Ishikawa (cell line): ENCODE measurements around the gene HOXD8.

Source experiments
- CEBPB ChIP-seq: IDR thresholded peaks from 2 replicates; pipeline ENCODE4 v1.6.1; 2012
- CREB1 ChIP-seq: IDR thresholded peaks from 2 replicates; pipeline ENCODE4 v1.6.1; 2012; ENCODE audit warnings: low read depth
- EGR1 ChIP-seq: IDR thresholded peaks from 2 replicates; pipeline ENCODE4 v1.6.1; 2012
- EP300 ChIP-seq: IDR thresholded peaks from 2 replicates; pipeline ENCODE4 v1.6.1; 2012; ENCODE audit warnings: borderline replicate concordance
- FOXM1 ChIP-seq: IDR thresholded peaks from 2 replicates; pipeline ENCODE4 v1.6.1; 2012; ENCODE audit warnings: low read depth, borderline replicate concordance
- NFIC ChIP-seq: IDR thresholded peaks from 2 replicates; pipeline ENCODE4 v1.6.1; 2012
- RAD21 ChIP-seq: IDR thresholded peaks from 2 replicates; pipeline ENCODE4 v1.6.1; 2012; ENCODE audit warnings: low read depth
- TAF1 ChIP-seq: IDR thresholded peaks from 2 replicates; pipeline ENCODE4 v1.6.1; 2012; ENCODE audit warnings: low read depth, mild to moderate bottlenecking
- TCF12 ChIP-seq: IDR thresholded peaks from 2 replicates; pipeline ENCODE4 v1.6.1; 2012; ENCODE audit warnings: low read depth
- TEAD4 ChIP-seq: IDR thresholded peaks from 2 replicates; pipeline ENCODE4 v1.6.1; 2012
- YY1 ChIP-seq: IDR thresholded peaks from 2 replicates; pipeline ENCODE4 v1.6.1; 2012; ENCODE audit warnings: low read depth
- ZBTB7A ChIP-seq: IDR thresholded peaks from 2 replicates; pipeline ENCODE4 v1.6.1; 2012; ENCODE audit warnings: low read depth
- TF ChIP-seq, protein P1 (sequence below): IDR thresholded peaks from 2 replicates; pipeline ENCODE4 v1.6.1; 2012; ENCODE audit warnings: low read depth, mild to moderate bottlenecking
- TF ChIP-seq, protein P2 (sequence below): IDR thresholded peaks from 2 replicates; pipeline ENCODE4 v1.6.1; 2012
- TF ChIP-seq, protein P3 (sequence below): IDR thresholded peaks from 2 replicates; pipeline ENCODE4 v1.6.1; 2012

The HOXD8 gene

DNA sequence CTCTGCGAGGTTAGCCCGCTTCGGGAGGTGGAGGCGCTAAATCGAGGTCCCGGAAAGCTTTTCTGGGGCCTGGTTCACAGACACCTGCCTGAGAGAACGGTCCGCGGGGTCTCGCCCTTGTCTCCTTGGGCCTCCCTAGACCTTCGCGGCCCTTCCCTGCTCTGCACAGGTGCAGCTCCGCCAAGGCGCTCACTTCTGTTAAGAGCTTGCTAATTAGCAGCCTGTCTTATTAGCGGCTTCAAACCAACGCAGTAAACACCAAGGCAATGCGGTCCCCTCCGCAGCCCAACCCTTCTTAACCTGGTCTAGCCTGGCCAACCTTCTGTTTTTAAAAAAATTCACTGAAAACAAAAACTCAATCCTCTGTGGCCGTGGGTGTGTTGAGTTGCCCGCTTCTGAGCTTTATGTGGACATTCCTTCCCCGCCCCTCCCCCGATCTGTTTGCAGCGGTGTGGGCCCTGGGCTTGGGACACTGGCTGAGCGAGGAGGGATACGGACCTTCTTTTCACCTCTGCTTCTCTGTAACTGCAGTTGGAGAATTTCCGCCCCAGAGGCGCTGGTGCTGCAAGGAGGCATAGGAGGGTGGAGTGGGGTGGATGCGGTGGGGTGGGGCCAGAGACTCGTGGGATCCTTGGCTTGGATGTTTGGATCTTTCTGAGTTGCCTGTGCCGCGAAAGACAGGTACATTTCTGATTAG, 18.4 kb downstream of the HOXD8 start:
- TF ChIP-seq EP300, result no peak
- TF ChIP-seq NFIC, result no peak
- TF ChIP-seq FOXM1, result no peak
- TF ChIP-seq ZBTB7A, result no peak
- no peak for TF ChIP-seq TEAD4
- TF ChIP-seq, protein P1, sequence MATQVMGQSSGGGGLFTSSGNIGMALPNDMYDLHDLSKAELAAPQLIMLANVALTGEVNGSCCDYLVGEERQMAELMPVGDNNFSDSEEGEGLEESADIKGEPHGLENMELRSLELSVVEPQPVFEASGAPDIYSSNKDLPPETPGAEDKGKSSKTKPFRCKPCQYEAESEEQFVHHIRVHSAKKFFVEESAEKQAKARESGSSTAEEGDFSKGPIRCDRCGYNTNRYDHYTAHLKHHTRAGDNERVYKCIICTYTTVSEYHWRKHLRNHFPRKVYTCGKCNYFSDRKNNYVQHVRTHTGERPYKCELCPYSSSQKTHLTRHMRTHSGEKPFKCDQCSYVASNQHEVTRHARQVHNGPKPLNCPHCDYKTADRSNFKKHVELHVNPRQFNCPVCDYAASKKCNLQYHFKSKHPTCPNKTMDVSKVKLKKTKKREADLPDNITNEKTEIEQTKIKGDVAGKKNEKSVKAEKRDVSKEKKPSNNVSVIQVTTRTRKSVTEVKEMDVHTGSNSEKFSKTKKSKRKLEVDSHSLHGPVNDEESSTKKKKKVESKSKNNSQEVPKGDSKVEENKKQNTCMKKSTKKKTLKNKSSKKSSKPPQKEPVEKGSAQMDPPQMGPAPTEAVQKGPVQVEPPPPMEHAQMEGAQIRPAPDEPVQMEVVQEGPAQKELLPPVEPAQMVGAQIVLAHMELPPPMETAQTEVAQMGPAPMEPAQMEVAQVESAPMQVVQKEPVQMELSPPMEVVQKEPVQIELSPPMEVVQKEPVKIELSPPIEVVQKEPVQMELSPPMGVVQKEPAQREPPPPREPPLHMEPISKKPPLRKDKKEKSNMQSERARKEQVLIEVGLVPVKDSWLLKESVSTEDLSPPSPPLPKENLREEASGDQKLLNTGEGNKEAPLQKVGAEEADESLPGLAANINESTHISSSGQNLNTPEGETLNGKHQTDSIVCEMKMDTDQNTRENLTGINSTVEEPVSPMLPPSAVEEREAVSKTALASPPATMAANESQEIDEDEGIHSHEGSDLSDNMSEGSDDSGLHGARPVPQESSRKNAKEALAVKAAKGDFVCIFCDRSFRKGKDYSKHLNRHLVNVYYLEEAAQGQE, result no peak
- TF ChIP-seq, protein P2, sequence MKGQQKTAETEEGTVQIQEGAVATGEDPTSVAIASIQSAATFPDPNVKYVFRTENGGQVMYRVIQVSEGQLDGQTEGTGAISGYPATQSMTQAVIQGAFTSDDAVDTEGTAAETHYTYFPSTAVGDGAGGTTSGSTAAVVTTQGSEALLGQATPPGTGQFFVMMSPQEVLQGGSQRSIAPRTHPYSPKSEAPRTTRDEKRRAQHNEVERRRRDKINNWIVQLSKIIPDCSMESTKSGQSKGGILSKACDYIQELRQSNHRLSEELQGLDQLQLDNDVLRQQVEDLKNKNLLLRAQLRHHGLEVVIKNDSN, result no peak
- TF ChIP-seq EGR1, result no peak

DNA sequence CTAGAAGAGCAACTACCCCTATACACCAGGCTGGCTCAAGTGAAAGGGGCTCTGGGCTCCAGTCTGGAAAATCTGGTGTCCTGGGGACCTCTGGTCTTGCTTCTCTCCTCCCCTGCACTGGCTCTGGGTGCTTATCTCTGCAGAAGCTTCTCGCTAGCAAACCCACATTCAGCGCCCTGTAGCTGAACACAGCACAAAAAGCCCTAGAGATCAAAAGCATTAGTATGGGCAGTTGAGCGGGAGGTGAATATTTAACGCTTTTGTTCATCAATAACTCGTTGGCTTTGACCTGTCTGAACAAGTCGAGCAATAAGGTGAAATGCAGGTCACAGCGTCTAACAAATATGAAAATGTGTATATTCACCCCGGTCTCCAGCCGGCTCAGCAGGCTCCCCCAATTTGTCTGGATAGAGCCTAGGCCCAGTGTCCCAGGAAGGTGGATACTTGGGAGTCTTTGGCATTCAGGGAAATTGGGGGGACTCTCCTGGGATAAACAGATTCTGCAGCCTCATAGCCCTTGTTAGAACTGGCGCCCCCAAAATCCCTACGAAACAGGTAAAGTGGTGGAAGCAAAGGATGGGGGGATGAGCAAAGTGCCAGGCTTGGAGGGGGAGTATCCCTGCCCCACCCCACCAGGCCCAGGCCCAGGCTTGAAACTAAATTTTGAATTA, 19.4 kb downstream of the HOXD8 start:
- TF ChIP-seq TEAD4, result no peak
- TF ChIP-seq YY1, result no peak
- TF ChIP-seq RAD21, result no peak
- no peak for TF ChIP-seq CREB1
- TF ChIP-seq FOXM1, result no peak
- TF ChIP-seq, protein P3, sequence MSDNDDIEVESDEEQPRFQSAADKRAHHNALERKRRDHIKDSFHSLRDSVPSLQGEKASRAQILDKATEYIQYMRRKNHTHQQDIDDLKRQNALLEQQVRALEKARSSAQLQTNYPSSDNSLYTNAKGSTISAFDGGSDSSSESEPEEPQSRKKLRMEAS, result no peak
- no peak for TF ChIP-seq EP300
- TF ChIP-seq TAF1, result no peak
- TF ChIP-seq, protein P1, result no peak
- no peak for TF ChIP-seq EGR1
- no peak for TF ChIP-seq ZBTB7A
- TF ChIP-seq NFIC, result no peak
- no peak for TF ChIP-seq TCF12
- no peak for TF ChIP-seq CEBPB
- TF ChIP-seq, protein P2, result no peak

DNA sequence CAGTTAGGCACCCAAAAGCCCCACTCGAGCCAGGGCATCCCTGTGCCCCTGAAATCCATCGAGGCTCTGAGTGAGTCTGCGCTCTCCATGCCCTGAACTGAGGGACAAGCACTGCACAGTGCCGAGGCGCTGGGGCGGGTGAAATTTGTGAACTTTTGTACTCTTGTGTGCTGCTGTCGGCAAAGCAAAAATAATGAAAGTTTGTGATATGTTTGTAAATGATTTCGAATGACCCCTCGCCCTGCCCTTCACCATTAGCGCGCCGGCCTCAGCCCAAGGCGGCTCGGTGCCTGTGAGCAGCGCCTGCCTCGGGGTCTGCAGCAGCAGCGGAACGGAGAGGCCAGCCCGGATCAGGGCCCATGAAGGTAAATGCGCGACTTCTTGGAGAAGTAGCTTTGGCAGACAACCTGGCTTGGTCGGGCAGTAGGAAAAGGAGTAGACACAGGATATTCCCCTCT, 20.0 kb downstream of the HOXD8 start:
- TF ChIP-seq TCF12, result no peak
- TF ChIP-seq ZBTB7A, result no peak
- TF ChIP-seq NFIC, result no peak
- no peak for TF ChIP-seq CEBPB

DNA sequence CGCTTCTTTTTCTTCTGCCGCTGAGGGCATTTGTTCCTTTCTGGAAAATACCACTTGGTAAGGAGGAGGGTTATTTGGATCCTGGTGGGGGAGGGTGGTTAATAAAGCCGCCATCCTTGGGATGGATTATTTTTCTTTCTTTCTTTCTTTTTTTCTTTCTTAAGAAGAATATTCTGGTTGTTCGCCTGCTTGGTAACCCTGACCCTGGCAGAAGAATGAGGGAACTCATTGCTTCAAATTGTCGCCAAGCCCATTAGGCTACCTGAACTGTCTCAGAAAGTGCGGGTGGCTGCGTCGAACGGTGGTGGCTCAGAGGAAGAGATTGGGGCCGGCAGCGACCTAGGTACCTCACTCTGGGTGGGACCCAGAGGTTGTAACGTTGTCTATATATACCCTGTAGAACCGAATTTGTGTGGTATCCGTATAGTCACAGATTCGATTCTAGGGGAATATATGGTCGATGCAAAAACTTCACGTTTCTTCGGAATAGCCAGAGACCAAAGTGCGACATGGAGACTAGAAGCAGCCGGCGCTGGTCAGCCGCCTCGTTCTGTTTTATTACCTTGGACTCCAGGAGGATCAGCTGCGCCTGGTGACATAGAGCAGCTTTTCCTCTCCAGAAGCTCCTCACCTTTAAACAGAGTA, 20.6 kb downstream of the HOXD8 start:
- no peak for TF ChIP-seq EGR1
- TF ChIP-seq NFIC, result no peak
- no peak for TF ChIP-seq FOXM1
- TF ChIP-seq, protein P2, result no peak
- no peak for TF ChIP-seq TEAD4
- no peak for TF ChIP-seq EP300
- TF ChIP-seq TAF1, result no peak

DNA sequence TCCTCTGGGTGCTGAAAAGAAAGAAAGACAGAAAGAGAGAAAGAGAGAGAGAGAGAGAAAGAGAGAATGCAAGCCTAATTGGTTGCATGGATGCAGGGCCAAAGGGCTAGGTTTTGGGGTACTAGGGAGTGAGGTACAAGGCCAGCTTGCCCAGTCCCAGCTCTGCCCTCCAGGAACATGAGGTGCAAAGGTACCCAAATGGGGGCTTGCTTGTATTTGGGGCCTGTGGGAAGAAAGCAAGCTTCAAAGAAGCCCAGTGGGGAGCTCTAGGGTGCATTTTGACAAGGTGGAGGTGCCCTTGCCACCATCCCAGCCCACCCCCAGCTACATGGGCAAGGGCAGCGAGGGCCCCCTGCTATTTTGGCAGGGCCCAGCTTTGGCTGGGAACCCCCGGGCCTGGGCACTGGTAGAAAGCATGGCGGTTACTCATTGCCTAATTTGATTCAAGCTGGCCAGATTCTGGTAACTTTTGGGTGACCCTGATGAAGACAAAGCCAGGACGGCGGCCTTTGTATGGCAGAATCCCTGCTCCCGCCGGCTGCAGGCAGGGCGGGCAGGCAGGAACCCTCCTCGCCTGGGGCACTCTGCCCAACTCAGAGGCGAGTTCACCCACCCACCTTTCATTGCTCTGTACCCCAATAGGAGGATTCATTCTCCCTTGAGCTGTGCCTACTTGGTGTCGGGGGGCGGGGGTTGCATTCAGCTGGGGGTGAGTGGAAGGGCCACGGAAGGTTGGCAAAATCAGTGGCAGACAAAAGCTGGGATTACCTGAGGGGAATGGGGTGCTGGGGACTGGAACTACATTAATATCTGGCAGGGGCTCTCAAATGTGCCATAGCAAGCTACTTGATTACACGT, 21.3 kb downstream of the HOXD8 start:
- TF ChIP-seq, protein P1, result no peak
- TF ChIP-seq CEBPB (no peak), YY1 (no peak)
- TF ChIP-seq, protein P2, result no peak
